GM12878 (cell line): ENCODE measurements around the gene ASH1L. TPM values are rescaled to one million over a fixed set of nuclear protein-coding genes. Genes with fewer than 3 reads are reported as not detected.

Experiments
- ATAC-seq: fragments of 200-7000 bp; cut with Tn5 transposase; 3 replicates; pipeline ENCODE4 v1.9.1; 2020; ENCODE audit warnings: mild to moderate bottlenecking, moderate library complexity
- BruUV-seq: library from RNA; stranded (reverse); fragments of 400-500 nt; replicated peaks from 2 replicates; lab custom pipeline; 2021; lab: Mats Ljungman, UMichigan
- CTCF ChIA-PET: fragments of 300-600 bp; sonication (Branson Sonifier 250); formaldehyde crosslinking; extraction: SDS; loops from one replicate; lab custom pipeline; 2021; ENCODE audit warnings: inconsistent platforms; lab: Yijun Ruan, JAX
- POLR2A ChIA-PET: fragments of 350-600 bp; formaldehyde crosslinking; extraction: SDS; loops from one replicate; lab custom pipeline; 2021; ENCODE audit warnings: inconsistent platforms; lab: Charles Lee
- RAD21 ChIA-PET: fragments of 300-600 bp; sonication (Branson Sonifier 250); formaldehyde crosslinking; loops from one replicate; lab custom pipeline; 2023; ENCODE audit warnings: antibody characterized with exemption; ENCODE audit not compliant: unreplicated experiment; lab: Charles Lee
- SMC1A ChIA-PET: fragments of 300-600 bp; sonication (Branson Sonifier 250); formaldehyde crosslinking; loops from one replicate; lab custom pipeline; 2023; ENCODE audit not compliant: unreplicated experiment, uncharacterized antibody; lab: Charles Lee
- DNase-seq: peaks from one replicate; pipeline ENCODE4 v3.0.0-alpha.2; 2011; ENCODE audit warnings: low read depth, low spot score
- FAIRE-seq: peaks from 3 replicates; lab custom pipeline; 2011; peaks lifted over from hg19 to GRCh38; lab: Jason Lieb, UNC
- H2AFZ ChIP-seq: 2 replicates; pipeline ENCODE4 v1.6.0; 2011; ENCODE audit warnings: low read depth, low read length, control low read depth; ENCODE audit not compliant: control insufficient read depth
- H3K27ac ChIP-seq: 2 replicates; pipeline ENCODE4 v1.5.1; 2011; ENCODE audit warnings: control low read depth; ENCODE audit not compliant: control insufficient read depth, insufficient read depth
- H3K27me3 ChIP-seq, 2 experiments: replicated peaks in 1 of 2; 2 replicates each; pipeline versions ENCODE4 v1.6.0 to v1.6.1; 2011; ENCODE audit warnings: low read length in 1 of 2; ENCODE audit not compliant: control insufficient read depth in 2 of 2, insufficient read depth in 2 of 2
- H3K36me3 ChIP-seq, 2 experiments: 2 replicates each; pipeline ENCODE4 v1.5.1; 2011; ENCODE audit warnings: low read length in 1 of 2; ENCODE audit not compliant: control insufficient read depth in 2 of 2, insufficient read depth in 2 of 2
- H3K4me1 ChIP-seq: 2 replicates; pipeline ENCODE4 v1.6.1; 2011; ENCODE audit warnings: mild to moderate bottlenecking, low read length, moderate library complexity, mixed read lengths; ENCODE audit not compliant: control insufficient read depth, insufficient read depth
- H3K4me2 ChIP-seq: 2 replicates; pipeline ENCODE4 v1.6.0; 2011; ENCODE audit warnings: control low read depth; ENCODE audit not compliant: control insufficient read depth, insufficient read depth
- H3K4me3 ChIP-seq: fragments of 200-600 bp; sonication (generic); 2 replicates; pipeline ENCODE4 v1.5.1; 2016
- H3K79me2 ChIP-seq: 2 replicates; pipeline ENCODE4 v1.6.0; 2011; ENCODE audit warnings: low read length; ENCODE audit not compliant: control insufficient read depth, insufficient read depth
- H3K9ac ChIP-seq: 2 replicates; pipeline ENCODE4 v1.8.0; 2011; ENCODE audit warnings: low read length, control low read depth, mixed read lengths; ENCODE audit not compliant: control insufficient read depth, insufficient read depth
- H3K9me3 ChIP-seq: replicated peaks from 3 replicates; pipeline ENCODE4 v1.5.1; 2011; ENCODE audit warnings: mild to moderate bottlenecking, low read length; ENCODE audit not compliant: control insufficient read depth, insufficient read depth
- H4K20me1 ChIP-seq: 2 replicates; pipeline ENCODE4 v1.6.0; 2011; ENCODE audit not compliant: control insufficient read depth, insufficient read depth
- ATF3 ChIP-seq: IDR thresholded peaks from 2 replicates; pipeline ENCODE4 v1.6.1; 2011; ENCODE audit warnings: low read depth, mild to moderate bottlenecking, low read length, moderate library complexity, borderline replicate concordance; ENCODE audit errors: extremely low read depth
- CREM ChIP-seq: IDR thresholded peaks from 2 replicates; pipeline ENCODE4 v1.6.1; 2014; ENCODE audit warnings: antibody characterized with exemption, low read depth
- EP300 ChIP-seq, 2 experiments: fragments of 150-350 bp in 1 of 2; IDR thresholded peaks; 2 replicates each; pipeline ENCODE4 v1.6.1; 2011 to 2012; ENCODE audit warnings: low read depth in 2 of 2, low read length in 2 of 2, borderline replicate concordance in 1 of 2, improper control_type of control experiment in 1 of 2, inconsistent platforms in 1 of 2; ENCODE audit not compliant: control insufficient read depth in 1 of 2
- GABPA ChIP-seq: IDR thresholded peaks from 2 replicates; pipeline ENCODE4 v1.6.1; 2014; ENCODE audit warnings: antibody characterized with exemption, low read depth, mild to moderate bottlenecking, inconsistent platforms
- IKZF2 ChIP-seq, 2 experiments: fragments of 450-650 bp; IDR thresholded peaks; 2 replicates each; pipeline ENCODE4 v1.6.1; 2017; ENCODE audit warnings: mild to moderate bottlenecking in 2 of 2, moderate library complexity in 2 of 2
- NFXL1 ChIP-seq: fragments of 450-650 bp; IDR thresholded peaks from 2 replicates; pipeline ENCODE4 v1.6.1; 2017; ENCODE audit warnings: antibody characterized with exemption, mild to moderate bottlenecking, borderline replicate concordance
- POU2F2 ChIP-seq: IDR thresholded peaks from 3 replicates; pipeline ENCODE4 v1.6.1; 2011; ENCODE audit warnings: low read depth, mild to moderate bottlenecking, low read length, borderline replicate concordance
- WRNIP1 ChIP-seq: IDR thresholded peaks from 2 replicates; pipeline ENCODE4 v1.6.1; 2011; ENCODE audit warnings: low read depth, low read length, improper control_type of control experiment, borderline replicate concordance
- ZZZ3 ChIP-seq: IDR thresholded peaks from 2 replicates; pipeline ENCODE4 v1.6.1; 2011; ENCODE audit warnings: low read depth; ENCODE audit not compliant: control insufficient read depth, insufficient read length
- WGBS: methylation state at CpG from one replicate; pipeline ENCODE4 v1.1.6; 2016; ENCODE audit warnings: low lambda C conversion rate; ENCODE audit not compliant: insufficient replicate concordance, insufficient coverage; ENCODE audit errors: missing lambda C conversion rate; 5-methylcytosine and 5-hydroxymethylcytosine counted together
- in situ Hi-C: fragments of 300-500 bp; cut with MboI; formaldehyde crosslinking; loops from 9 replicates; pipeline ENCODE4 v1.14.3; 2018; ENCODE audit warnings: mixed read lengths
- intact Hi-C: fragments of 100-400 bp; cut with micrococcal nuclease; formaldehyde crosslinking; loops from one replicate; pipeline ENCODE4 v1.14.2; 2022; ENCODE audit not compliant: unreplicated experiment
- polyA plus RNA-seq, 11 experiments: library from polyadenylated mRNA; depleted of rRNA in 4 of 11; unstranded in 6 of 11; stranded (reverse) in 5 of 11; fragments of >200 nt; fragmentation: Nextera tagmentation in 4 of 11; fragmentation: Illumina TruSeq in 1 of 11; extraction: Ambion mirVana in 4 of 11; extraction: Trizol in 1 of 11; gene quantifications; 1 replicate in 1 of 11; 2 replicates in 10 of 11; pipeline versions ENCODE4 v1.2.1 to v1.2.3, GENCODE V29; 2011 to 2016; ENCODE audit warnings: inconsistent platforms in 2 of 11, missing spikeins in 2 of 11, low read depth in 1 of 11
- total RNA-seq, 4 experiments: library from RNA; depleted of rRNA in 3 of 4; stranded (reverse); fragments of >200 nt in 3 of 4; fragmentation: Illumina TruSeq in 1 of 4; extraction: Trizol in 1 of 4; gene quantifications; 2 replicates each; pipeline versions ENCODE4 v1.2.1 to v1.2.3, GENCODE V29; 2013 to 2021

Gene ASH1L
- total and polyA plus RNA-seq, 10 of the 15 experiments (the other 5 are each of a cell fraction or from before 2014, with no cell fraction given): 1.7 to 23.9 (median 16.6) TPM

- FAIRE-seq (no peak), DNase-seq (no peak), ATAC-seq (no peak)
- H3K9me3 ChIP-seq: no peaks in the 10 kb centered on the region
- H3K36me3 ChIP-seq: peaks cover 7 to 38% of the 10 kb centered on the region in 2 experiments
- H3K4me2 ChIP-seq: no peak overlapping the region
- intact Hi-C loops (no loop called here), in situ Hi-C loops (no loop called here)
- CTCF ChIA-PET: interaction anchor here (1.6 to 3.4 kb wide), 2 partner anchors 14 to 67 kb away, joined by 5 to 27 read pairs; no protein-coding TSS in a partner anchor
- BruUV-seq: no TSS peak
- no peak overlapping the region for H3K27ac ChIP-seq
- no peaks in the 10 kb centered on the region for H3K27me3 ChIP-seq
- SMC1A ChIA-PET: interaction anchor here (0.6 to 1.5 kb wide), 4 partner anchors 10 to 70 kb away, joined by 4 to 5 read pairs (median 4); partner anchors contain the start of gene FDPS
- H3K9ac ChIP-seq: no peak overlapping the region
- H4K20me1 ChIP-seq: no peaks in the 10 kb centered on the region
- TF ChIP-seq ATF3 (no peak), EP300 (IDR thresholded peaks at IDR 0.05; ENCODE audit: borderline replicate concordance in 1 of 2, control insufficient read depth in 1 of 2, low read depth in 2 of 2, low read length in 2 of 2) (no peak), GABPA (no peak)
- H2AFZ ChIP-seq: no peak overlapping the region
- RAD21 ChIA-PET: interaction anchor here (1.4 kb wide), 1 partner anchor 67 kb away, joined by 8 read pairs; no protein-coding TSS in a partner anchor
- H3K4me3 ChIP-seq: no peak overlapping the region
- peaks cover 7% of the 10 kb centered on the region for H3K4me1 ChIP-seq
- POLR2A ChIA-PET: interaction anchor here (1.2 to 1.6 kb wide), 2 partner anchors 10 to 42 kb away, joined by 3 to 8 read pairs; partner anchors contain the start of gene FDPS
- H3K79me2 ChIP-seq: peaks cover 4% of the 10 kb centered on the region
- 95% methylated on average over 9 of the region's 9 CpGs for WGBS
Observed at GRCh38 chr1:155318082-155318481, 244.5 kb downstream of the ASH1L start.

- Histone ChIP-seq H3K4me1 (peaks cover under 1% of the 10 kb centered on the region; the same call in 1 of the 2 replicates), H3K4me3 (no peak overlapping the region), H3K4me2 (no peak overlapping the region), H3K9ac (no peak overlapping the region), H2AFZ (no peak overlapping the region), H3K27ac (no peak overlapping the region), H3K79me2 (peaks cover 14% of the 10 kb centered on the region), H3K27me3 (no peaks in the 10 kb centered on the region), H3K9me3 (no peaks in the 10 kb centered on the region), H3K36me3 (peaks cover 7 to 46% of the 10 kb centered on the region in 2 experiments), H4K20me1 (no peaks in the 10 kb centered on the region)
- intact Hi-C loops: no loop called here
- ChIA-PET SMC1A (interaction anchor here (0.9 to 1.5 kb wide), 6 partner anchors 10 to 110 kb away, joined by 3 to 4 read pairs (median 3); no protein-coding TSS in a partner anchor), RAD21 (interaction anchor here (0.6 to 1.4 kb wide), 4 partner anchors 40 to 73 kb away, joined by 3 to 8 read pairs (median 4); no protein-coding TSS in a partner anchor), CTCF (interaction anchor here (0.7 to 3.4 kb wide), 6 partner anchors 9 to 187 kb away, joined by 3 to 27 read pairs (median 4); partner anchors contain the start of gene FDPS), POLR2A (interaction anchor here (0.6 to 1.6 kb wide), 7 partner anchors 9 to 196 kb away, joined by 3 to 8 read pairs (median 4); partner anchors contain the start of gene FDPS)
- FAIRE-seq: no peak
- ATAC-seq: no peak
- TSS peak; percentile 30 for BruUV-seq
- DNase-seq: no peak
- no peak for TF ChIP-seq POU2F2
- TF ChIP-seq NFXL1: no peak
- no peak for TF ChIP-seq CREM
- no peak for TF ChIP-seq IKZF2 (IDR thresholded peaks at IDR 0.05)
- TF ChIP-seq ZZZ3: no peak
- no peak for TF ChIP-seq WRNIP1
- in situ Hi-C loops: no loop called here
- WGBS: 84% methylated on average over 3 of the region's 3 CpGs
Observed at GRCh38 chr1:155316922-155317321, 245.7 kb downstream of the ASH1L start.
